ENCODE results near the gene RSRP1. TPM values are rescaled to one million over a fixed set of nuclear protein-coding genes. Genes with fewer than 3 reads are reported as not detected.
"Not testable (repeated sequence)": the region's sequence is repeated elsewhere in the genome, so short reads cannot be mapped to it uniquely, and the experiment has no call there.

RSRP1 gene
- total and polyA plus RNA-seq, 12 donors, result 22.8 to 663 (median 107) TPM

- WGBS, 4 donors, result 58 to 69% (median 59%) methylated on average over 3 of the region's 3 CpGs
- not testable (repeated sequence) for H3K36me3 ChIP-seq (replicated peaks in 1 of 2); DNase-seq; H3K4me3 ChIP-seq; H3K4me1 ChIP-seq (replicated peaks in 1 of 2); H3K9me3 ChIP-seq (replicated peaks in 1 of 3); H3K27me3 ChIP-seq; H3K27ac ChIP-seq
- intact Hi-C loops (cut with DNase I), result loop anchor here in 1 of 2 donors (10.0 kb wide), 1 partner anchor 239 kb away; no protein-coding TSS in a partner anchor
These were observed 38.6 kb upstream of the RSRP1 start for GRCh38 chr1:25285862-25286261.

GRCh38 chr1:25279693-25280111 is 32.4 kb upstream of the RSRP1 start:
- 74 to 90% (median 89%) methylated on average over 4 of the region's 5 CpGs; no CpG with 5 or more reads in 1 of the 4 donors for WGBS, 4 donors

GRCh38 chr1:25278790-25279189 is 31.5 kb upstream of the RSRP1 start:
- H3K27me3 ChIP-seq; intact Hi-C loops (cut with DNase I); H3K36me3 ChIP-seq (replicated peaks in 1 of 2); H3K9me3 ChIP-seq (replicated peaks in 1 of 3); H3K27ac ChIP-seq; H3K4me3 ChIP-seq; DNase-seq; H3K4me1 ChIP-seq (replicated peaks in 1 of 2): not testable (repeated sequence)
- 60 to 74% (median 69%) methylated on average over 2 to 4 of the region's 8 CpGs; no CpG with 5 or more reads in 1 of the 4 donors for WGBS, 4 donors

More at GRCh38 chr1:25279693-25280111, 32.4 kb upstream of the RSRP1 start:
- H3K27ac ChIP-seq; DNase-seq; H3K4me1 ChIP-seq (replicated peaks in 1 of 2); H3K4me3 ChIP-seq; H3K9me3 ChIP-seq (replicated peaks in 1 of 3); H3K36me3 ChIP-seq (replicated peaks in 1 of 2); H3K27me3 ChIP-seq: not testable (repeated sequence)
- intact Hi-C loops (cut with DNase I), result loop anchor here in 1 of 2 donors (10.0 kb wide), 1 partner anchor 245 kb away; no protein-coding TSS in a partner anchor

- DNase-seq; H3K4me3 ChIP-seq; intact Hi-C loops (cut with DNase I); H3K36me3 ChIP-seq (replicated peaks in 1 of 2); H3K27ac ChIP-seq; H3K9me3 ChIP-seq (replicated peaks in 1 of 3); H3K4me1 ChIP-seq (replicated peaks in 1 of 2); H3K27me3 ChIP-seq: not testable (repeated sequence)
- 57 to 70% (median 67%) methylated on average over 2 of the region's 2 CpGs; no CpG with 5 or more reads in 1 of the 4 donors for WGBS, 4 donors
These were observed 31.1 kb upstream of the RSRP1 start for GRCh38 chr1:25278358-25278757.

DNA sequence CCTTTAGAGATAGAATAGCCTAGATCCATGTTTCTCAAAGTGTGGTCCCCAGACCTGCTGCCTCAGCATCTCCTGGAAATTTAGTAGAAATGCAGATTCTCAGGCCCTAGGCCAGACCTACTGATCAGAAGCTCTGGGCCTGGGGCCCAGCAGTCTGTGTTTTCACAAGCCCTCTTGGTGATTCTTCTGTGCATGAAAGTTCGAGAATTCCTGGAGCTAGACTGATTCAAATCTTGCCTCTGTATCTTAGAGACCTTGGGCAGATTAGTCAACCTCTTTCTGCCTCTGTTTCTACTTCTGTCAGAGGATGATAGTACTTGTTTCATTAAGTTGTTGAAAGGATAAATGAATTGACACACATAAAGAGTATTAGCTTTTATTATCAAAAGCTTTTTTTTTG is 30.0 kb upstream of the RSRP1 start:
- H3K4me3 ChIP-seq; DNase-seq; intact Hi-C loops (cut with DNase I); H3K27me3 ChIP-seq; H3K27ac ChIP-seq; H3K36me3 ChIP-seq (replicated peaks in 1 of 2); H3K9me3 ChIP-seq (replicated peaks in 1 of 3); H3K4me1 ChIP-seq (replicated peaks in 1 of 2): not testable (repeated sequence)
- 40 to 78% (median 74%) methylated on average over 1 of the region's 1 CpG; no CpG with 5 or more reads in 1 of the 4 donors for WGBS, 4 donors

DNA sequence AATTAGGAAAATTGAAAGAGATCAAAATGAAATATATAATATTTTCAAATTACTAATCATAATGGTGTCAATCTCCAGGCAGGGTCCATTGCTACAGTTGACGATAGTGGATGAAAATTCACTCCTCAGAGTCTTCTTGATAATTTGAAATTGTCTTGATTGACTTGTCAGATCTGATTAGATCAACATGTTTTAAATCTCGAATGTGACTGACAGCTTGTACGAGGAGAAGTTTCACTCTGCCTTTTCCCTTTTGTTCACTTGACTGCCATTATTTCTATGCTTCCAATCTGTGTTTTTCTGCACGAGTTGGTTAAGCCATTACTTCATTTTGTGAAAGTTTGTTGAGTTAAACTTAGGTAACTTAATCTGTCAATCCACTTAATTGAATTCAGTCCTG is 28.4 kb upstream of the RSRP1 start:
- DNase-seq; intact Hi-C loops (cut with DNase I): not testable (repeated sequence)
- WGBS, 4 donors, result 77 to 82% (median 78%) methylated on average over 4 of the region's 4 CpGs

GRCh38 chr1:25272238-25272637 is 25.0 kb upstream of the RSRP1 start, which contains the start of gene RHD:
Gene RHD (plus strand): TSS chr1:25272509. CDS start chr1:25272548, 39 bp downstream.
- H3K27me3 ChIP-seq; DNase-seq; H3K9me3 ChIP-seq (replicated peaks in 1 of 3); H3K4me3 ChIP-seq; H3K36me3 ChIP-seq (replicated peaks in 1 of 2); H3K4me1 ChIP-seq (replicated peaks in 1 of 2); H3K27ac ChIP-seq; intact Hi-C loops (cut with DNase I): not testable (repeated sequence)
- WGBS, 4 donors, result 90 to 93% (median 92%) methylated on average over 7 to 8 of the region's 8 CpGs

More for the DNA sequence above, 28.4 kb upstream of the RSRP1 start:
- not testable (repeated sequence) for H3K36me3 ChIP-seq (replicated peaks in 1 of 2); H3K27me3 ChIP-seq; H3K4me3 ChIP-seq; H3K9me3 ChIP-seq (replicated peaks in 1 of 3); H3K27ac ChIP-seq; H3K4me1 ChIP-seq (replicated peaks in 1 of 2)

- H3K27ac ChIP-seq, result peak overlapping the region in 1 of 5 donors; percentile 25
These were observed 21.0 kb upstream of the RSRP1 start for GRCh38 chr1:25268143-25268760.

More at GRCh38 chr1:25268143-25268760, 21.0 kb upstream of the RSRP1 start:
- peak overlapping the region in 2 of 4 donors; percentile 32 to 43 for H3K4me3 ChIP-seq
- H3K36me3 ChIP-seq (replicated peaks in 1 of 2); DNase-seq; H3K4me1 ChIP-seq (replicated peaks in 1 of 2); intact Hi-C loops (cut with DNase I); H3K27me3 ChIP-seq; H3K9me3 ChIP-seq (replicated peaks in 1 of 3): not testable (repeated sequence)
- WGBS, 4 donors, result 24 to 38% (median 29%) methylated on average over 10 to 14 of the region's 14 CpGs

All from adrenal gland (tissue), 12 donors.